Neural cell (in vitro differentiated cells): Measurements from ENCODE around the gene NEK2. TPM values are rescaled to one million over a fixed set of nuclear protein-coding genes. Genes with fewer than 3 reads are reported as not detected.

Experiments
- H2AFZ ChIP-seq: fragments of 200-600, 300-800 bp; sonication (generic), shearing (Covaris generic); 2 replicates; pipeline ENCODE4 v1.6.0; 2014; ENCODE audit warnings: low read depth, mild to moderate bottlenecking, antibody characterized with exemption, low read length, moderate library complexity
- H3F3A ChIP-seq: fragments of 200-600 bp; shearing (Covaris generic); 2 replicates; pipeline ENCODE4 v1.6.1; 2016; ENCODE audit warnings: mild to moderate bottlenecking, moderate library complexity, mixed read lengths, antibody characterized with exemption, low read length; ENCODE audit not compliant: insufficient read depth, poor library complexity, severe bottlenecking
- H3K27ac ChIP-seq: fragments of 200-600, 300-800 bp; sonication (generic), shearing (Covaris generic); 2 replicates; pipeline ENCODE4 v1.5.1; 2014; ENCODE audit warnings: mild to moderate bottlenecking, low read length, moderate library complexity
- H3K27me3 ChIP-seq: fragments of 300-800, 200-600 bp; sonication (generic), shearing (Covaris generic); 2 replicates; pipeline ENCODE4 v1.6.0; 2014; ENCODE audit warnings: mild to moderate bottlenecking, low read depth, low read length, moderate library complexity; ENCODE audit not compliant: insufficient read depth
- H3K36me3 ChIP-seq: fragments of 300-800, 200-600 bp; sonication (generic), shearing (Covaris generic); 2 replicates; pipeline ENCODE4 v1.5.1; 2014; ENCODE audit warnings: mild to moderate bottlenecking, antibody characterized with exemption, low read length, moderate library complexity; ENCODE audit not compliant: insufficient read depth
- H3K4me2 ChIP-seq: fragments of 300-800, 200-600 bp; sonication (generic), shearing (Covaris generic); 2 replicates; pipeline ENCODE4 v1.6.0; 2014; ENCODE audit warnings: mild to moderate bottlenecking, low read length
- H3K4me3 ChIP-seq: fragments of 300-800, 200-600 bp; sonication (generic), shearing (Covaris generic); 2 replicates; pipeline ENCODE4 v1.5.1; 2014; ENCODE audit warnings: mild to moderate bottlenecking, low read length, moderate library complexity
- H3K79me2 ChIP-seq: fragments of 200-600 bp; shearing (Covaris generic); replicated peaks from 2 replicates; pipeline ENCODE4 v1.6.0; 2014; ENCODE audit warnings: mild to moderate bottlenecking, low read length, moderate library complexity; ENCODE audit not compliant: insufficient read depth
- H3K9ac ChIP-seq: fragments of 300-800, 200-600 bp; sonication (generic), shearing (Covaris generic); 2 replicates; pipeline ENCODE4 v1.6.1; 2016; ENCODE audit warnings: mild to moderate bottlenecking, low read length, mixed read lengths
- H3K9me2 ChIP-seq: fragments of 200-600 bp; shearing (Covaris generic); 2 replicates; pipeline ENCODE4 v1.6.1; 2016; ENCODE audit warnings: mild to moderate bottlenecking, low read length, mixed read lengths; ENCODE audit not compliant: insufficient read depth
- H3K9me3 ChIP-seq: fragments of 200-600, 300-800 bp; sonication (generic), shearing (Covaris generic); 2 replicates; pipeline ENCODE4 v1.6.1; 2016; ENCODE audit warnings: mild to moderate bottlenecking, mixed run types, low read length, moderate library complexity, mixed read lengths
- H4K20me1 ChIP-seq: fragments of 200-600 bp; shearing (Covaris generic); 2 replicates; pipeline ENCODE4 v1.6.1; 2016; ENCODE audit warnings: mild to moderate bottlenecking, mixed run types; ENCODE audit not compliant: insufficient read depth
- EP300 ChIP-seq: fragments of 450-650 bp; conservative IDR thresholded peaks from 2 replicates; pipeline ENCODE4 v1.6.1; 2014; ENCODE audit warnings: antibody characterized with exemption, mild to moderate bottlenecking, moderate library complexity; ENCODE audit not compliant: poor library complexity, severe bottlenecking
- EZH2 ChIP-seq: fragments of 200-600, 300-800 bp; shearing (Covaris generic), sonication (generic); IDR thresholded peaks from 2 replicates; pipeline ENCODE4 v1.6.1; 2014; ENCODE audit warnings: antibody characterized with exemption, low read length, borderline replicate concordance, mild to moderate bottlenecking; ENCODE audit not compliant: insufficient read depth, poor library complexity, severe bottlenecking
- MXI1 ChIP-seq: fragments of 450-650 bp; conservative IDR thresholded peaks from 2 replicates; pipeline ENCODE4 v1.6.1; 2014; ENCODE audit warnings: antibody characterized with exemption, mild to moderate bottlenecking; ENCODE audit not compliant: poor library complexity, severe bottlenecking
- POLR2AphosphoS5 ChIP-seq: IDR thresholded peaks from 2 replicates; pipeline ENCODE4 v1.6.1; 2012
- RAD21 ChIP-seq: fragments of 450-650 bp; conservative IDR thresholded peaks from 2 replicates; pipeline ENCODE4 v1.6.1; 2014; ENCODE audit warnings: antibody characterized with exemption, mild to moderate bottlenecking, moderate library complexity
- SMC3 ChIP-seq: fragments of 450-650 bp; conservative IDR thresholded peaks from 2 replicates; pipeline ENCODE4 v1.6.1; 2014; ENCODE audit warnings: antibody characterized with exemption, mild to moderate bottlenecking, moderate library complexity; ENCODE audit not compliant: poor library complexity
- TAF1 ChIP-seq: IDR thresholded peaks from 2 replicates; pipeline ENCODE4 v1.6.1; 2012; ENCODE audit warnings: low read depth
- polyA plus RNA-seq: library from polyadenylated mRNA; depleted of rRNA; stranded (reverse); fragments of >200 nt; gene quantifications from 2 replicates; pipeline ENCODE4 v1.2.3, GENCODE V29; 2014
- TF ChIP-seq, protein P1 (sequence below): IDR thresholded peaks from 2 replicates; pipeline ENCODE4 v1.6.1; 2012; ENCODE audit warnings: borderline replicate concordance
- TF ChIP-seq, protein P2 (sequence below): fragments of 450-650 bp; IDR thresholded peaks from 2 replicates; pipeline ENCODE4 v1.5.1; 2014; ENCODE audit warnings: antibody characterized with exemption, mild to moderate bottlenecking, moderate library complexity; ENCODE audit not compliant: poor library complexity, severe bottlenecking

The NEK2 gene
- polyA plus RNA-seq, 1 donor from 2014 or later = 0.98 TPM

DNA sequence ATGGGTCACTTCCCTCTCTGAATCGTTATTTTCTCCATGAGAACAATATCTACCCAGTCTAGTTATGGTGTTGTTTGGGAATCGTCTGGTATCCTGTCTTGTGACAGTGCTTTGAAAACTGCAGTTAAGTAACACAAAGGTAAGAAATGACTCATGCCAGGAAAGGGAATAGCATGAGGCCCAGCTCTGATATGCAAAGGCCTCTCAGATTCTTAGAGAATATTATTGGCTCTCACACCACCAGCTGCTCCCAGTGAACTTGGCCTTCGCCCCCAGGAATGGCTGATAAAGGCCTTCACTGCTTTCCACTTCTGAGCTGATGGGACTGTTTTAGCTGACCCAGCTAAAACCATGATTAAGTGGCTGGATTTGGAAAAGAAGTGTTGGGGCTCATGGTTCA, 27.1 kb downstream of the NEK2 start:
- H3K4me3 ChIP-seq = no peak overlapping the region
- no peaks in the 10 kb centered on the region for H3K9me3 ChIP-seq
- TF ChIP-seq TAF1 (no peak), SMC3 (no peak), MXI1 (no peak), EP300 (no peak), EZH2 (no peak), POLR2AphosphoS5 (no peak), RAD21 (no peak)
- TF ChIP-seq, protein P1, sequence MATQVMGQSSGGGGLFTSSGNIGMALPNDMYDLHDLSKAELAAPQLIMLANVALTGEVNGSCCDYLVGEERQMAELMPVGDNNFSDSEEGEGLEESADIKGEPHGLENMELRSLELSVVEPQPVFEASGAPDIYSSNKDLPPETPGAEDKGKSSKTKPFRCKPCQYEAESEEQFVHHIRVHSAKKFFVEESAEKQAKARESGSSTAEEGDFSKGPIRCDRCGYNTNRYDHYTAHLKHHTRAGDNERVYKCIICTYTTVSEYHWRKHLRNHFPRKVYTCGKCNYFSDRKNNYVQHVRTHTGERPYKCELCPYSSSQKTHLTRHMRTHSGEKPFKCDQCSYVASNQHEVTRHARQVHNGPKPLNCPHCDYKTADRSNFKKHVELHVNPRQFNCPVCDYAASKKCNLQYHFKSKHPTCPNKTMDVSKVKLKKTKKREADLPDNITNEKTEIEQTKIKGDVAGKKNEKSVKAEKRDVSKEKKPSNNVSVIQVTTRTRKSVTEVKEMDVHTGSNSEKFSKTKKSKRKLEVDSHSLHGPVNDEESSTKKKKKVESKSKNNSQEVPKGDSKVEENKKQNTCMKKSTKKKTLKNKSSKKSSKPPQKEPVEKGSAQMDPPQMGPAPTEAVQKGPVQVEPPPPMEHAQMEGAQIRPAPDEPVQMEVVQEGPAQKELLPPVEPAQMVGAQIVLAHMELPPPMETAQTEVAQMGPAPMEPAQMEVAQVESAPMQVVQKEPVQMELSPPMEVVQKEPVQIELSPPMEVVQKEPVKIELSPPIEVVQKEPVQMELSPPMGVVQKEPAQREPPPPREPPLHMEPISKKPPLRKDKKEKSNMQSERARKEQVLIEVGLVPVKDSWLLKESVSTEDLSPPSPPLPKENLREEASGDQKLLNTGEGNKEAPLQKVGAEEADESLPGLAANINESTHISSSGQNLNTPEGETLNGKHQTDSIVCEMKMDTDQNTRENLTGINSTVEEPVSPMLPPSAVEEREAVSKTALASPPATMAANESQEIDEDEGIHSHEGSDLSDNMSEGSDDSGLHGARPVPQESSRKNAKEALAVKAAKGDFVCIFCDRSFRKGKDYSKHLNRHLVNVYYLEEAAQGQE = no peak
- TF ChIP-seq, protein P2, sequence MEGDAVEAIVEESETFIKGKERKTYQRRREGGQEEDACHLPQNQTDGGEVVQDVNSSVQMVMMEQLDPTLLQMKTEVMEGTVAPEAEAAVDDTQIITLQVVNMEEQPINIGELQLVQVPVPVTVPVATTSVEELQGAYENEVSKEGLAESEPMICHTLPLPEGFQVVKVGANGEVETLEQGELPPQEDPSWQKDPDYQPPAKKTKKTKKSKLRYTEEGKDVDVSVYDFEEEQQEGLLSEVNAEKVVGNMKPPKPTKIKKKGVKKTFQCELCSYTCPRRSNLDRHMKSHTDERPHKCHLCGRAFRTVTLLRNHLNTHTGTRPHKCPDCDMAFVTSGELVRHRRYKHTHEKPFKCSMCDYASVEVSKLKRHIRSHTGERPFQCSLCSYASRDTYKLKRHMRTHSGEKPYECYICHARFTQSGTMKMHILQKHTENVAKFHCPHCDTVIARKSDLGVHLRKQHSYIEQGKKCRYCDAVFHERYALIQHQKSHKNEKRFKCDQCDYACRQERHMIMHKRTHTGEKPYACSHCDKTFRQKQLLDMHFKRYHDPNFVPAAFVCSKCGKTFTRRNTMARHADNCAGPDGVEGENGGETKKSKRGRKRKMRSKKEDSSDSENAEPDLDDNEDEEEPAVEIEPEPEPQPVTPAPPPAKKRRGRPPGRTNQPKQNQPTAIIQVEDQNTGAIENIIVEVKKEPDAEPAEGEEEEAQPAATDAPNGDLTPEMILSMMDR = no peak
- no peak overlapping the region for H3K4me2 ChIP-seq
- no peak overlapping the region for H3K9ac ChIP-seq
- H3K79me2 ChIP-seq = no peaks in the 10 kb centered on the region
- H3K36me3 ChIP-seq = no peaks in the 10 kb centered on the region
- no peaks in the 10 kb centered on the region for H3K27me3 ChIP-seq
- H2AFZ ChIP-seq = no peak overlapping the region
- no peaks in the 10 kb centered on the region for H4K20me1 ChIP-seq
- no peak overlapping the region for H3K27ac ChIP-seq
- no peaks in the 10 kb centered on the region for H3F3A ChIP-seq
- H3K9me2 ChIP-seq = no peaks in the 10 kb centered on the region

DNA sequence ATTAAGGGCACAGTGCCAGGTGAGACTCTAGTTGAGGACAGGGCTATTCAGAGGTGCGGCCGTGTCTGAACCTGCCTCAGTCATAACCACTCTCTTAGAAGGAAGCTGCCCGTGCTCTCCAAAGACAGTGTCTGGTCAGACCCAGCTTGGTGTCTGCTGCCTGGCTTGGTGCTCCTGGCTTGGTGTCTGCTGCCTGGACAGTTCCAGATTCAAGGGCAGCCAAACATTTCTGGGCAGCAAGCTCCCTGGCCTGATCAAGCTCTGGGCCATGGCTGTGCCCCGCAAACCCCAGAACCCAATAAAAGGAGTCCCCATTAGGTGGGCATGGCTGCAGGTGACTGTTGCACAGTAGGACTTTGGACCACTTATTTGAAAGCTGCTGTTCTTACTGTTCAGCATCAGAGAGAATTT, 27.7 kb downstream of the NEK2 start:
- H3K4me3 ChIP-seq = no peak overlapping the region
- H3F3A ChIP-seq = no peaks in the 10 kb centered on the region
- H4K20me1 ChIP-seq = no peaks in the 10 kb centered on the region
- no peak overlapping the region for H2AFZ ChIP-seq
- no peak overlapping the region for H3K27ac ChIP-seq
- H3K9ac ChIP-seq = no peak overlapping the region
- no peak overlapping the region for H3K4me2 ChIP-seq
- no peaks in the 10 kb centered on the region for H3K9me3 ChIP-seq
- H3K36me3 ChIP-seq = no peaks in the 10 kb centered on the region
- no peaks in the 10 kb centered on the region for H3K27me3 ChIP-seq
- H3K9me2 ChIP-seq = no peaks in the 10 kb centered on the region
- no peaks in the 10 kb centered on the region for H3K79me2 ChIP-seq
- TF ChIP-seq POLR2AphosphoS5 (no peak), EZH2 (no peak), RAD21 (no peak), SMC3 (no peak), MXI1 (no peak), EP300 (no peak)
- TF ChIP-seq, protein P1 = no peak
